Dedifferentiated amniotic fluid mesenchymal stem cell (primary cell): ENCODE measurements around the gene MAP2K1.
"Not testable (repeated sequence)": the region's sequence is repeated elsewhere in the genome, so short reads cannot be mapped to it uniquely, and the experiment has no call there.

Source experiments
- DNase-seq: peaks from one replicate; pipeline ENCODE4 v3.0.0-alpha.2; 2016; ENCODE audit errors: extremely low spot score

MAP2K1 gene

DNA sequence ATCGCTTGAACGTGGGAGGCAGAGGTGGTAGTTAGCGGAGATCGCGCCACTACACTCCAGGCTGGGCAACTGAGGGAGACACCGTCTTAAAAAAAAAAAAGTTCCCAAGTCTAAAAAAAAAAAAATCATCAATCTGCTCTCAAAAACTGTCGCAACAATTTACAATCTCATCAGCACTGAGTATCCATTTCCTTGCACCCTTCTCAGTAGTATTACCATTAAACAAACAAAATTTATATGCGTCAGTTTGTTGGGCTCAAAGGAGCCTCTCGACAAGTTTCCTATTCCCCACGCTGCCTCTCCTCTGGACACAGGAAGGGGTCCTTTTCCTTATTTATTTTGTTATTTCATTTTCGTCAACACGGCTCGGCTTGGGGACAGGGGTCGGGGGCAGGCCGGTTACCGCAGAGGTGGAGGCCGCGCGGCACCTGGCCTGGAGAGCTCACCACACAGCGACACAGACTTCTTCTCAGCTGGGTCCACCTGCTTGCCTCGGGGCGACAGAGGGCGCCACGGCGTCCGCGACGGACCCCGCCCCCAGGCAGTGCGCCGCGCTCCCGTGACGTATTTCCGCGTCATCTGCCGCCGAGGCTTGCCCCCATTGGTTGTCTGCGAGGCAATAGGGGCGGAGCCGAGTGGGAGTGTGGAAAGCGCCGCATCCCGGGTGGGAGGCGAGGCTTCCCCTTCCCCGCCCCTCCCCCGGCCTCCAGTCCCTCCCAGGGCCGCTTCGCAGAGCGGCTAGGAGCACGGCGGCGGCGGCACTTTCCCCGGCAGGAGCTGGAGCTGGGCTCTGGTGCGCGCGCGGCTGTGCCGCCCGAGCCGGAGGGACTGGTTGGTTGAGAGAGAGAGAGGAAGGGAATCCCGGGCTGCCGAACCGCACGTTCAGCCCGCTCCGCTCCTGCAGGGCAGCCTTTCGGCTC lies at the start of gene MAP2K1:
Gene MAP2K1 (plus strand): TSS at position 709 of the 920 bp plus-strand sequence. CDS start 436 bp downstream, outside the sequence.
- peak; percentile 96 for DNase-seq

GRCh38 chr15:66348530-66348929 lies 38.2 kb upstream of the MAP2K1 start:
- not testable (repeated sequence) for DNase-seq

DNA sequence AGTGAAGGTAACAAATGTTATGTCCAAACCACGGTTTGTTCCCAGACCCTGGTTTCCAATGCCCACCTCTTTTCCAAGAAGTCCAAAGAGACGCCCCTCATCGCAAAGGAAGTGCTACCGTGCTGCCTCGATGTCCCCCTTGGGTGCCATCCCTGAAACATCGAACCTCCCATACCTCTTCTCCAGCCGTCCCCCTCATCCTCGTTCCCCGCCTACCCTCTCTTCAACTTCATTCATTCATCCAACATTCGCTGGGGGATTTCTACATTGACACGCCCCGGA lies 30.7 kb upstream of the MAP2K1 start:
- DNase-seq = no peak

- DNase-seq = peak; percentile 82
Observed at GRCh38 chr15:66356359-66357236, 30.1 kb upstream of the MAP2K1 start, which contains the start of gene TIPIN. Gene TIPIN (minus strand): TSS chr15:66356685. CDS start chr15:66352947, 3,738 bp downstream.

DNA sequence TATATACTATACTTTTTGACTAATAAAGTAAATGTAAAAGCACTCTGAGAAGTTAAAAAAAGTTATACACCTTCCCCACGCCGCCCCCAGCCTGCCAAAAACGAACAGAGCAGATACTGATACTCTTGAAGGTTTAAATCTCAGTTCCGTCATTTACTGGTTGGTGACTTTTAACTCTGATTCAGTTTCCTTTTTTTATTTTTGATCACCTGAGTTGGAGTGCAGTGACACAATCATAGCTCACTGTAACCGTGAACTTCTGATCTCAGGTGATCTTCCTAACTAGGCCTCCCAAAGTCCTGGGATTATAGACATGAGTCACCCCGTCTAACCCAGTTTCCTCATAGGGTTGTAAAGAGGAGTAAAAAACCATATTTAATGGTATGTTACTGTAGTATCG lies 27.0 kb upstream of the MAP2K1 start:
- DNase-seq = no peak

DNA sequence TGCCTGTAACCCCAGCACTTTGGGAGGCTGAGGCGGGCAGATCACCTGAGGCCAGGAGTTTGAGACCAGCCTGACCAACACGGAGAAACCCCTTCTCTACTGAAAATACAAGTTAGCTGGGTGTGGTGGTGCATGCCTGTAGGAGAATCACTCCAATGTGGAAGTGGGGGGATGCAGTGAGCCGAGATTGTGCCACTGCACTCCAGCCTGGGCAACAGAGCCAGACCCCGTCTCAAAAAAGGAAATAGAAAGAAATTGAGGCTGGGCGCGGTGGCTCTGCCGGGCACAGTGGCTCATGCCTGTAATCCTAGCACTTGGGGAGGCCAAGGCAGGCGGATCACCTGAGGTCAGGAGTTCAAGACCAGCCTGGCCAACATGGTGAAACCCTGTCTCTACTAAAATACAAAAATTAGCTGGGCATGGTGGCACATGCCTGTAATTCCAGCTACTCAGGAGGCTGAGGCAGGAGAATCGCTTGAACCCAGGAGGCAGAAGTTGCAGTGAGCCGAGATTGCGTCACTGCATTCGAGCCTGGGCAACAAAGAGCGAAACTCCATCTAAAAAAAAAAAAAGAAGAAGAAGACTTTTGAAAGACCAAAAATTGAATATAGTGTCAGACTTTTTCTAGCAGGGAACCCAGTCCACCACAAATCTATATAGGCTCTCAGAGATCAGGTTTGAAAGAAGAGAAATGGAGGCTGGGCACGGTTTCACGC lies 24.8 kb upstream of the MAP2K1 start:
- not testable (repeated sequence) for DNase-seq

- no peak for DNase-seq
Observed at GRCh38 chr15:66362776-66363175, 23.9 kb upstream of the MAP2K1 start.

DNA sequence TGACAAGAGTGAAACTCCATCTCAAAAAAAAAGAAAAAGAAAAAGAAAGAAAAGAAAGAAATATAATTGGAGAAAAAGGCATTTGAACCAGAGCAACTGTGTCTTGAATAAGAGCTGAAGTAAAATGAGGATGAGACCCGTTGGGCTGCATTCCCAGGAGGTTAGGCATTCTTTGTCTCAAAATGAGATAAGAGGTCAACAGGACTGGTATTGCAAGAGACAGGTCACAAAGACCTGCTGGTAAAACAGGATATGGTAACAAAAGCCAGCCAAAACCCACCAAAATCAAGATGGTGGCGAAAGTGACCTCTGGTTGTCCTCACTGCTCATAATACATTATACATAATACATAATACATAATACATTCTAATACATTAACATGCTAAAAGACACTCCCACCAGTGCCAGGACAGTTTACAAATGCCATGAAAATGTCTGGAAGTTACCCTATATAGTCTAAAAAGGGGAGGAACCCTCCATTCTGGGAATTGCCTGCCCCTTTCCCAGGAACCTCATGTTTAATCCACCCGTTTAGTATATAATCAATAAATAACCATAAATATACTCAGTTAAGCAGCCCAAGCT lies 21.7 kb upstream of the MAP2K1 start:
- no peak for DNase-seq

GRCh38 chr15:66369773-66370651 lies 16.7 kb upstream of the MAP2K1 start:
- no peak for DNase-seq

DNA sequence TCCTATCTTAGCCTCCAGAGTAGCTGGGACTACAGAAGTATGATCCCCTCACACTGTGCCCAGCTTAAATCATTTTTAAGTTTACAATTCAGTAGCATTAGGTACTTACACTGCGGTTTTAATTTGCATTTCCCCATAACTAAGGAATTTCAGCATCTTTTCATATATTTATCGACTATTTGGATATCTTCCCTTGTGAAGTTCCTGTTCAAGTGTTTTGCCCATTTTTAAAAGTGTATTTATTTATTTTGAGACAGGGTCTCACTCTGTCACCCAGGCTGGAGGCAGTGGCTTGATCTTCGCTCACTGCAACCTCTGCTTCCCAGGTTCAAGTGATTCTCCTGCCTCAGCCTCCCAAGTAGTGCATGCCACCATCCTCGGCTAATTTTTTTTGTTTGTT lies 12.5 kb upstream of the MAP2K1 start:
- no peak for DNase-seq

DNA sequence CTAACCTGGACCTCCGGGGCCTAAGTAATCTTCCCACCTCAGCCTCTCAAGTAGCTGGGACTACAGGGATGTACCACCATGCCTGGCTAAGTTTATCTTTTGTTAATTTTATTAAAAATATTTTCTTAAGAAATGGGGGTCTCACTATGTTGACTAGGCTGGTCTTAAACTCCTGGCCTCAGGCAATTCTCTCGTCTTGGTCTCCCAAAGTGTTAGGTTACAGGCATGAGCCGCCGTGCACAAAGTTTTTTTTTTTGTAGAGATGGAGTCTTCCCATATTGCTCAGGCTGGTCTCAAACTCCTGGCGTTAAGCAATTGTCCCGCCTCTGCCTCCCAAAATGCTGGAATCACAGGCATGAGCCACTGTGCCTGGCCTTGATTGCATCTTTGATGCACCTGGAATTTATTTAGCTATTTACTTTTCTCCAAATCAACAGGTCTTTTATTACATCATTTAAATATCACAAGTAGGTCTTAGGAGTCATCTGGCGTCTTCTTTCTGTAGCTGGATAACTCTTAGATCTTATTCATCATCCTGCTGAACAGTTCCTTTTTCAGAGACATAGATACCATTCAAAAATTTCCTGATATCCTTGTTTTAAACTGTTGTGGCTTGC lies 7.8 kb upstream of the MAP2K1 start:
- DNase-seq = no peak

- DNase-seq = not testable (repeated sequence)
Observed at GRCh38 chr15:66381376-66381775, 5.3 kb upstream of the MAP2K1 start.

GRCh38 chr15:66387163-66388042 lies 691 bp downstream of the MAP2K1 start:
- peak; percentile 72 for DNase-seq

- DNase-seq = no peak
Observed at GRCh38 chr15:66388043-66388363, 1.3 kb downstream of the MAP2K1 start.

- DNase-seq = no peak
Observed at GRCh38 chr15:66388576-66388975, 1.9 kb downstream of the MAP2K1 start.

GRCh38 chr15:66389098-66389858 lies 2.6 kb downstream of the MAP2K1 start:
- no peak for DNase-seq

DNA sequence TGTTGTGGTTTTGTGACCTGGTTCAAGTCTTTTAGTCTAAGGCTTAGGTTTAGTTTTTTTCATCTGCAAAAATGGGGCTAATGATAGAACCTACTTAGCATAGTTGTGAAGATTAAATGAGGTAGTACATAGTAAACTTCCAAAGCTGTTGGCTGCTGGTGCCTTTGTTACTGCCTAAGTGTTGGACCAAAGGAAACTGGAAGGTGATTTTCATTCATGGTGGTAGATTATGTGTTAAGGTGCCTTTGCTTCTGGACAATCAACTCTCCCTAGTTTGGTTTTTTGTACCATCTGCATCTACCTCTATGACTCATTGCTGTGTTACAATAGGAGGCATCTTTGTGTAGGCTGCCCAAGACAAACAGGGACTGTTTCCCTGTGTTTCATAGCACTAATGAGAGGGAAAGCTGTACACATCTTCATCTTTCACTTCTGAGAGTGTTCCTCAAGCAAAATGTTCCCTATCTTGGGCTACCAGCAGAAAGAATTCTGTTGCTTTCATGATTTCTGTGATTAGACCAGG lies 3.2 kb downstream of the MAP2K1 start:
- no peak for DNase-seq

DNA sequence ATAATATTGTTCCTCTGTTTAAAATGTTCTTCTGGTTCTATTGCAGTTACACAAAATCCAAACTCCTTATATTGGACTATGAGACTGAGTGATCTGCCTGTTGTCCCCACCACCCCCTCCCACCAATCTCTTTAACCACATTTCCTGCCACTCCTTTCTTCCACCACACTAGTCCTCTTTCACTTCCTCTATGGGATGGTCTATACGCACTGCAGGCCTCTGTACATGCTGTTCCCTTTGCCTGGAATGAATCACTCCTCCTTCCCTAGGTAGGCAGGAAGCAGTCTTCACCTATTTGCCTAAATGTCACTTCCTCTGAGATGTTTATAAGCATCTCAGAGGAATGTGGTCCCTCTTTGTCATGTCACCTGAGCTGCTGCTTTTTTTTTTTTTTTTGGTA lies 4.0 kb downstream of the MAP2K1 start:
- DNase-seq = no peak
